HG02588 (cell line): ENCODE measurements around the gene TMEM79.

Source experiments
- ATAC-seq: cut with Tn5 transposase; IDR thresholded peaks from one replicate; pipeline ENCODE4 v1.9.1; 2021; ENCODE audit warnings: mild to moderate bottlenecking, moderate library complexity; ENCODE audit not compliant: unreplicated experiment

Gene TMEM79, protein sequence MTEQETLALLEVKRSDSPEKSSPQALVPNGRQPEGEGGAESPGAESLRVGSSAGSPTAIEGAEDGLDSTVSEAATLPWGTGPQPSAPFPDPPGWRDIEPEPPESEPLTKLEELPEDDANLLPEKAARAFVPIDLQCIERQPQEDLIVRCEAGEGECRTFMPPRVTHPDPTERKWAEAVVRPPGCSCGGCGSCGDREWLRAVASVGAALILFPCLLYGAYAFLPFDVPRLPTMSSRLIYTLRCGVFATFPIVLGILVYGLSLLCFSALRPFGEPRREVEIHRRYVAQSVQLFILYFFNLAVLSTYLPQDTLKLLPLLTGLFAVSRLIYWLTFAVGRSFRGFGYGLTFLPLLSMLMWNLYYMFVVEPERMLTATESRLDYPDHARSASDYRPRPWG

DNA sequence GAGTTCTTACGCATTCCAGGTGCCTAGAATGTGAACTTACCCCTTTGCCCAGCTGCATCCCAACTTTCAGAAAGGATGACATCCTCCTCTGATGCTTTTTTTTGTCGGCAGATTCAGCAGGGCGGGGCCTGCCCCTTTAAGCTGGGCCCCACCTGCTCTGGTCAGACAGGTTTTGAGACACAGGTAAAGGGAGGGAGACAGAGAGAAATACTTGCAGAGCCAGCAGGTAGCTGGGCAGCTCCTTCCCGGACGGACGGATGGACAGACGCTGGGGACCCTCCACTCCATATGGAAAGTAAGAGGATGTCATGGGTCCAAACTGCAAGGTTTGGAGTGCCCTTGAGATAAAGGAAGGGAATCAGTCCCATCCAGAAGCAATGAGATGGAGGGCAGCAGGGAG lies at the start of gene TMEM79:
Gene TMEM79 (plus strand): TSS at position 214 of the 400 bp plus-strand sequence. CDS start 902 bp downstream, outside the sequence.
- ATAC-seq: no peak

DNA sequence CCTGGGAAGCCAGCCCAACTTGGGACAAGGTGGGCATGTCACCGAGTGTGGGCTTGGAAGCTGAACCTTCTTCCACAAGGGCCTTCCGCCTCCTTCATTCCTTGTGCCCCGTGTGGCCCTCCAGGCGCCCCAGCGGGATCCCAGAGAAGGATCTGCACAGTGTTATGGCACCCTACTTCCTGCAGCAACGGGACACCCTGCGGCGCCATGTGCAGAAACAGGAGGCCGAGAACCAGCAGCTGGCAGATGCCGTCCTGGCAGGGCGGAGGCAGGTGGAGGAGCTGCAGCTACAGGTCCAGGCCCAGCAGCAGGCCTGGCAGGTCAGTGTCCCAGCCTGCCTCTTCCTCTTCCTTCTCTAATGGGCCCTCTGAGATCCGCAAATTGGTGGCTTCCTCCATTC lies 48.0 kb upstream of the TMEM79 start:
- no peak for ATAC-seq

DNA sequence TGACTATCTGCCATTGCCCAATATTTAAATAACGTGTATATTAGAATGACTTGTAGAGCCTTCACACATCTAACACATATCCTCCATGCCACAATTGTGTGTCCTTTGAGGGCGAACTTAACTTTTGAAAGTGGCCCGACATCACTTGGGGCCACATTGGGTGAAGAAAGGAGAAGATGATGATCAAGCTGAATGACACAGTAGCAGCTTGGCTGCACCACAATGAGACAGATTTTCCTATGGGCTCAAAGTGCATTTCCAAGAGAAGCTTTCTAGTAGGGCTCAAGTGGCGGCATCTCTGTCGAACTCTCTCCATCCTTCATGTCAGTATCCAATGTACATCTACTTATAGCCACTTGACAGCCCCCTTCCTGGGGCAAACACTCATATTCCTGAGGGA lies 45.9 kb upstream of the TMEM79 start:
- ATAC-seq: no peak

DNA sequence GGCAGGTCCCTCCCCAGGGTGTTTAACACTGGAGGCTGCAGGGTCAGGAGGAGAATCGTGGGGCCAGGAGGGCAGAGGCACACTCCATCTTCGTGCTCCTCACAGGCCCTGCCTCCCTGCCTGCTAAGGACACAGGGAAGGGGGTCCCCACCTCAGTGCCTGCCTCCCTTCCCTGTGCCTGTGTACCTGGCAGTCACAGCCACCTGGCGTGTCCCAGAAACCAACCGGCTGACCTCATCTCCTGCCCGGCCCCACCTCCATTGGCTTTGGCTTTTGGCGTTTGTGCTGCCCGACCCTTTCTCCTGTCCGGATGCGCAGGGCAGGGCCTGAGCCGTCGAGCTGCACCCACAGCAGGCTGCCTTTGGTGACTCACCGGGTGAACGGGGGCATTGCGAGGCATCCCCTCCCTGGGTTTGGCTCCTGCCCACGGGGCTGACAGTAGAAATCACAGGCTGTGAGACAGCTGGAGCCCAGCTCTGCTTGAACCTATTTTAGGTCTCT lies 42.8 kb upstream of the TMEM79 start:
- no peak for ATAC-seq

DNA sequence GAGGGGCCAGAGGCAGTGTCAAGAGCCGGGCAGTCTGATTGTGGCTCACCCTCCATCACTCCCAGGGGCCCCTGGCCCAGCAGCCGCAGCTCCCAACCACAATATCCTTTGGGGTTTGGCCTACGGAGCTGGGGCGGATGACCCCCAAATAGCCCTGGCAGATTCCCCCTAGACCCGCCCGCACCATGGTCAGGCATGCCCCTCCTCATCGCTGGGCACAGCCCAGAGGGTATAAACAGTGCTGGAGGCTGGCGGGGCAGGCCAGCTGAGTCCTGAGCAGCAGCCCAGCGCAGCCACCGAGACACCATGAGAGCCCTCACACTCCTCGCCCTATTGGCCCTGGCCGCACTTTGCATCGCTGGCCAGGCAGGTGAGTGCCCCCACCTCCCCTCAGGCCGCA lies 42.2 kb upstream of the TMEM79 start, which contains the start of gene BGLAP:
Gene BGLAP (plus strand): TSS at position 259 of the 400 bp plus-strand sequence. CDS start 48 bp downstream, at position 307.
- ATAC-seq: no peak

DNA sequence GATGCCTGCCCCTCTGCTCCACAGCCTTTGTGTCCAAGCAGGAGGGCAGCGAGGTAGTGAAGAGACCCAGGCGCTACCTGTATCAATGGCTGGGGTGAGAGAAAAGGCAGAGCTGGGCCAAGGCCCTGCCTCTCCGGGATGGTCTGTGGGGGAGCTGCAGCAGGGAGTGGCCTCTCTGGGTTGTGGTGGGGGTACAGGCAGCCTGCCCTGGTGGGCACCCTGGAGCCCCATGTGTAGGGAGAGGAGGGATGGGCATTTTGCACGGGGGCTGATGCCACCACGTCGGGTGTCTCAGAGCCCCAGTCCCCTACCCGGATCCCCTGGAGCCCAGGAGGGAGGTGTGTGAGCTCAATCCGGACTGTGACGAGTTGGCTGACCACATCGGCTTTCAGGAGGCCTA lies 41.4 kb upstream of the TMEM79 start:
- ATAC-seq: no peak

DNA sequence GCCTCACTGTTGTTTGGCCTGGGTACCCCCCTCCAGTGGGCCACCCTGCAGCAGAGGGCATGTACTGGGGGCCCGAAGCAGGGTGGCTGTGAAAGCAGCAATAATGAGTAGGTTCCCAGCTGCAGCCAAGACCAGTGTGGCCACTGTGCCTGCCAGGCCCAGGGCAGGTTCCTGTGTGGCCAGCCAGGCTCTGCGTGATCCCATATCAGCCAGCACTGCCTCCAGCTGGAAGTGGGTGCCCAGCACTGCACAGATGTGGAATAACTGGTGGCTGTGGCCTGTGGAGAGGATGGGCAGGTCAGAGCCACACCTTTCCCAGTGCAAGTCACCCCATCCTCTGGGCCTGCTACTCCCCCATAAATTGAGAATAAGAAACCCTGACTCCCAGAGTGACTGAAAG lies 40.0 kb upstream of the TMEM79 start:
- no peak for ATAC-seq

DNA sequence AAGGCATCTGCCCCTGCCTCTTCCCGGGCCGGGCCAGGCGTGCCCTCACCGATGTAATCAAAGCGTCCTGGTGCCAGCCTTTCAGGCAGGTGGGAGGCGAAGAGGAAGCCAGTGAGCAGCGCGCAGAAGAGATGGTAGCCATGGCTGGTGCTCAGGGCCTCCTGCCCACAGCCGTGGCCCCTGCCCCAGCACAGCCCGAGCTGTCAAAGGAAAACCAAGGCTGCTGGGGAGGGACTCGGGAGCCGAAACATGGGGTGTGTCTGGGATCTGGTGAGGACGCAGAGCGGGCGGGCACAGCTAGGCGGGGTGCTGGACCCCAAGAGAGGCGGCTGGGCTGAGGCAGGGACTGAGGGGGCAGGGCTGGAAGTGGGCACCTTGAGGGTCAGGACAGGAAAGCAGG lies 39.4 kb upstream of the TMEM79 start:
- ATAC-seq: no peak

DNA sequence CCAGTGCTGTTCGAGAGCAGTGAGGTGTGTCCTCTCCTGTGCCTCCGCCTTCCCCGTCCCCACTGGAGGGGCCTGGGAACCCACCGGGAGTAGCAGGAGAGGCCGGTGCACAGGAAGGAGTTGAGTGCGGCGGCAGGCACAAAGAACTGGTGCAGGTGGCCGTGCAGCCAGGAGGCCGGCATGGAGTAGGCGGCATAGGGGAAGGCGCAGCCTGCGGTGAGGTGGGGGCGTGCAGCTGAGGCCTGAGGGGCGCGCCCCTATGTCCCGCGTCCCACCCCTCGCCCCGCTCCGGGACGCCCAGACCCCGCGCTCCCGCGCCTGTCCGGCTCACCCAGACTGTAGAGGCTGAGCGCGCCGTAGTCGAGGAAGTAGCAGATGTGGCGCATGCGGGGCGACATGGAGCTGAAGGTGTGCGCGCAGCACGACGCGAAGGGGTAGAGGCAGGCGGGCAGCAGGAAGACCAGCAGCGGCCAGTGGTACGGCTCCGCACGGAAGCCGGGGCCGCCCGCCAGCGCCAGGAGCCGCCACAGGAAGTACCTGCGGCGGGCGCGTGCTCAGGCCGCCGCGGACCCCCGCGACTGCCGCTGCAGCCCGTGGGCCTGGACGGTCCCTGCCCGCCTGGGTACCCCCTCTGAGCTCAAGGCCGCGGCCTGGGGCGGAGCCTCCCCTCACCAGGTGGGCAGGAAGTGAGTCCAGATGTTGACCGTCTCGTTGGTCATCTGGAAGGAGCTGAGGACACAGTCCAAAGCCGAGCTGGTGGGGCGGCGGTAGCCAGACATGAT lies 38.5 kb upstream of the TMEM79 start:
- ATAC-seq: no peak

DNA sequence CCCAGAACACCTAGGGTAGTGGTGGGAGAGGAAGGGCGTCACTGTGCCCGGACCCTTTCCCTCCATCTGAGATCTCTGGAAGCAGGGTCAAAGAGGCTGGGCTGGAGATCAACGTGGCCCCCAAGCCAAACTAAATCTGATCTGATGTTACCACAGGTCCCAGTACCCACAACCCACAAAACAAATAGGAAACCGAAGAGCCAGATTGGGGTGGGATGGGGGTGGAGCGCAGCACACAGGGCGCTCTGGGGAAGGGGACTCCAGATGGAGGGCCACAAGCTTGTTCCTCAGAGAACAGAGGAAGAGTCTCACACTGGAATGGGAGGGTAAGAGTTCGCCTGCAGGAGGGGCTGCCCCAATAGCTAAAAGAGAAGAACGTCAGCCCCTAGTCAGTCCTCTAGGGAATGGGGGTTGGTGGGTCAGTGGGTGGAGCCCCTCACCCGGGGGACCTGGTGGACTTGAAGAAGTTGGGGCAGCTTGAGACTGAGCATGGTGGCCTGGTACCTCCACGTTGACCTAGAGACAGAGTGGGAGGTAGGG lies 37.8 kb upstream of the TMEM79 start:
- ATAC-seq: no peak

DNA sequence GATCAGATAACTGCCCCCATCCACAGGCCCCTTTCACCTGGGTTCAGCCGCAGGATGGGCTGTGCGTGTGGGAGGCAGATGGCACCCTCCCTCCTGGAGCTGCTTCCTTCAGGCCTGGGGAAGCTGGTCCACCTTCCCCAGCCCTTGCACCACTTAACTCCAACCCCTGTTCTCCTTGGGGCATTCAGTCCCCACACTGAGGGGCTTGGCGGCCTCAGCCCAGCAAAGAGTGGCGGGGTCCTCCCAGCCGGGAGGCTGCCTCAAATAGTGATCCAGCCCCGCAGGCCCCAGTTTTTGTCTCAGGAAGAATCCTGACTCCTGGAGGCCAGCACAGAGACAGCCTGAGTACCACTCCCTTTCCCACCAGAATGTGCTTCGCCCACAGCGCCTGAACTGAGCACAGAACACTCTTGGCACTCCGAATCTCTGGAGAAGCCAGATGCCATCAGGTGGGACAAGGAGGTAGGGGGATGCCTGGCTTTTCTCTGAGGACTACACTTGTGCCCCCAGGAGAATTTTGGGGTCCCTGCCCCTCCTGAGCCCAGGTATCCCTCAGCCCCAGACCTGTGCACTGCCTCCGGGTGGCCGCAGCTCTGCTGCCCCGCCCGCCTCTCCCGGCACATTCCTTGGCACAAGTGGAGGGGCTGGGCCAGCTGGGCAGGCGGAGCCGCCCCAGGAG lies 37.2 kb upstream of the TMEM79 start:
- ATAC-seq: no peak

DNA sequence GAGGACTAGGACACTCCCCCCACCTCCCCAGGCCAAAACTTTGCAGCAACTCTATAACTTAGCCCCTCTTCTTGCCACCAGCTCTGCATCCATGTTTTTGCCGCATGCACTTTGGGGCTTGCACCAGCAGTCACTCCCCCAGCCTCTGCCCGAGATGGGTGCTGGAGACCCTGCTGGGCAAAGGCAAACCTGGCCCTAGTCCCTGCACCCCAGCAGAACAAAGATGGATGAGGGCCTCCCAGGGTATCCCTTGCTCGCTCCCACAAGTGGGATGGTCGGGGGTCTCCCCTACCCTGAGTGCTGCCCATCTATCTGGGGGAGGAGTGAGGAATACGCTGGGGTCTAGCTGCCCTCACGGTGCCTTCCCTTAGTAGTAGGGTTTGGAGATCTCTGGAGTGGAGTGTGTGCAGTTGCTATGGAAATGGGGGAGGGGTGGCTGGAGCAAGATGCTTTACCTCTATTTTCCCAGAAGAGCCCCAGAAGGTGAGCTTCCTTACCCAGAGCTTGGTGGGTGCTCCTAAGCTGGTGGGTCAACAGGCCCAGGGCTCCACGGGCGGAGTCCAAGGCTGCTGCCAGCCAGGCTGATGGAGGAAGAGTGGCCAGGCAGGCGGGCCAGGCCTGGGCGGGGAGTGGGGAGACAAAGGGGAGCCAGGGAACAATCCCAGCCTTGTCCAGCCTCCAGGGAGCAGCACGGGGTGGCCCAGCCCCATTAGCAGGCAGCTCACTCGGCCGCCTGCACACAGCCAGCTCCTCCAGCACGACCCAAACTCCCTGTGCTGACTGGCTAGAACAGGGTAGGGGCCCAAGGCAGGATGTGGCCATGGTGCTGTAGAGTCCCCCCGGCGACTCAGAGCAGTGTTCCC lies 36.4 kb upstream of the TMEM79 start, which contains the start of gene PAQR6:
Gene PAQR6 (minus strand): TSS at position 597 of the 863 bp plus-strand sequence. CDS start 1,325 bp downstream, outside the sequence.
- no peak for ATAC-seq

DNA sequence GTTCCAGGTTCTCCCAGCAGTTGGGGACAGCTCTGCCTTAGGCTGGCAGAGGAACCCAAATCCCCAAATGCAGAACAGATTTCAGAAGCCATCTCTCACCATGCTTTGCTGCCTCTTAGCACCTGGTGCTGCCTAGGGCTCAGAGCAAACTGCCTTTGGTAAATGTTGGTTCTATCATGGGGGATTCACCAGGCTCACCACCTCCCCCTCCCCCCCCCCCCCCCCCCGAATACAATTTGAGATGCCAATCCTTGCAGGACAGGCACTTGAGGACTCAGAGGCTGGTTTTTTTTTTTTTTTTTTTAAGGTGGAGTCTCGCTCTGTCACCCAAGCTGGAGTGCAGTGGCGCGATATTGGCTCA lies 35.8 kb upstream of the TMEM79 start:
- no peak for ATAC-seq

DNA sequence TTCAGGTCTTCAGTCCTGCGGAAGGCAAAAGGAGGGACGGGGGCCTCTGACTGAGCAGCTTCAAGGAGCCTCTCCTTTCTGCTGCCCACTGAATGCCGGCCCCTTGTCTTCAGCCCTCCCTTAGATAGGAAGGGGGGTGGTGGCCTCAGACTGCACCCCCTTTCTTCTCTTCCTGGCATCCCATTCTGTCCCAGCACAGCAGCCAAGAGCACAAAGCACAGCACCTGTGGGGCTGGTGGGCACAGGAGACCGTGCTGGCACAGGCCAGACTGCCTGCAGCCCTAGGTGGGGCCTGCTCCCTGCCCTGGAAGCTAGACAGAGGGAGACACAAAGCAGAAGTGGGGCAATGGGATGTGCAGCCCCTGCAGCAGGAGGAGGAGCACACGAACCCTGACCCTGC lies 34.5 kb upstream of the TMEM79 start:
- no peak for ATAC-seq

DNA sequence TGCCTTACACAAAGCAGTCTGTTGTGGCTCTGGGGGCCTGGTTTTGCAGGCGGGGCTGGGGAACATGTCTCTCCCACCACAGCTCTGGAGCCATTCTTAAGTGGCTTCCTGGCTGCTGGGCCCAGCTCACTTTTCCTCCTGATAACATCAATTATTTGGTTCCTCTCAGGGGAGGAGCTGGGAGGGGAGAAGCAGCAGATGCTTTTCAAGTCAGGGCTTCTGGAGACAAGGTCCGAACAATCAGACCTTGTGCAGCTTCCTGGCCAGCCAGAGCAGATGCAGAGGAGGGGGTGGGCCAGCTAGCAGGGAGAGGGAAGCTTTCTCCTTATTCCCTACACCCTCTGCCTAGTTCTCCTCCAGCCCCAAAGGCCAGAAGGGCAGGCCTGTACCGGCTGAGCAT lies 32.6 kb upstream of the TMEM79 start:
- no peak for ATAC-seq

DNA sequence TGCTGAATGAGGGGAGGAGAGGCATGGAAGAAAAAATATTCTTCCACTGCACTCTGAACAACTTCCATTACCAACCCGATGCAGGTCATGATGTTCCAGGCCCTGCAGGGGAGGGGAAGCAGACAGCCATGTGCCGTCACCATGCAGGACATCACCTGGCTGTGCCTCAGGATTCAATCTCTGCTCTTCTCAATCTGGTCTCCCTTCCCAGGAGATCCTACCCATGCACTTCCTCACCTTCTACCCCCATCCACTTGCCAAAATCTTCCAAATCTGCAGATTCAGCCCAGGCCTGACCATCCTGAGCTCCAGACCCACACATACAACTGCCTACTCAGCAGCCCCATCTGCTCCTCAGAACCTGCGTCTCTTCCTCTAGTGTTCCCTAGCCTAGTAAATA lies 30.5 kb upstream of the TMEM79 start:
- ATAC-seq: no peak

DNA sequence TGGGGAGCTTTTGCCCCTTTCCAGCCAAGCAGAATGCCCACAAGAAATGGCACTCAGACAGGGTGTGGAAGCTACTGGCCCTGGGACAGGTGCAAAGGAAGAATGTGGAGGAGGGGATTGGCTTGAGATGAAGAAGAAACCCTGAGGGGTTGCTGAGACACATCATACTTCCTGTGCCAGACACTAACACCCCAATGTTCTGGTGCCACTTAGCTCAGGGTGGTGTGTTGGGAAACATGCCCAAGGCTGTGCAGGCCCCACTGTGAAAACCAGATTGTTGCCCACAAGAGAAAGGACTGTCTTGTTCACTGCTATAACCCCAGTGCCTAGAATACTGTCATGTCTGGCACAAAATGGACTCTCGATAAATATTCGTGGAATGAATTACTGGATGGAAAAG lies 26.4 kb upstream of the TMEM79 start:
- ATAC-seq: no peak

DNA sequence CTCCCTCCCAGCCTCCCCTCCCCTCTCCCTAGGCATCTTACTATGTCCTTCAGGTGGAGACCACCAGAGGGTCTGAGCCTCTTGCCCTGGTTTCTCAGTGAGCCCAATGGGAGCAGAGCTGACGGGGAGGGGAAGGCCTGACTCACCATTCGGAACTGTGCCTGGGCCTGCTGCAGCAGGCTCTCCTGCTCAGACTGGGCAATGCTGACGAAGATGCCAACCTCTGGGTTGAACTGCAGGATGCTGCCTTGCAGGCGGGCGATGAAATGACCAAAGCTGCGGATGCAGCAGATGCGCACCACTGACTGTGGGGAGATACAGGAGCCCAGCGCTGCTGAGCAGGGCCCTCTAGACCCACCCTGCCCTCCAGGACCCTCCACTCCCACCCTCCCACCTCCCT lies 25.3 kb upstream of the TMEM79 start:
- no peak for ATAC-seq

DNA sequence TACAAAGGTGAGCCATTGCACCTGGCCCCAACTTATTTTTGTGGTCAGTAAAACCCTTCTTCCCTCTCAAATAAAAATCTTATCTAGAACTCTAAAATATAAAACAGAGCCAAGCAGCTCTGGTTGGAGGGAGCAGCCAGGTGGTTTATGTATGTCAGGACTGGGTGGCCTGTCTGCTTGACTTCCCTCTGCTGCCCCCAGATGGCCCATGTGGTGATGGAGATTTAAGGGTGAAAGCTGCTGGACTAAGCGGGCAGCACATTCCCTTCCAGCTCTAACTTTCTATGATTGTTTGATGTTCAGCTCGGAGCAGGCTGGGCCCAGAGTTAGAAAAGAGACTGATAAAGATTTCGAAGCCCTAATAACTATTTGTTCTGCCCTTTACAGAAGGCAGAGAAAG lies 24.3 kb upstream of the TMEM79 start:
- no peak for ATAC-seq

DNA sequence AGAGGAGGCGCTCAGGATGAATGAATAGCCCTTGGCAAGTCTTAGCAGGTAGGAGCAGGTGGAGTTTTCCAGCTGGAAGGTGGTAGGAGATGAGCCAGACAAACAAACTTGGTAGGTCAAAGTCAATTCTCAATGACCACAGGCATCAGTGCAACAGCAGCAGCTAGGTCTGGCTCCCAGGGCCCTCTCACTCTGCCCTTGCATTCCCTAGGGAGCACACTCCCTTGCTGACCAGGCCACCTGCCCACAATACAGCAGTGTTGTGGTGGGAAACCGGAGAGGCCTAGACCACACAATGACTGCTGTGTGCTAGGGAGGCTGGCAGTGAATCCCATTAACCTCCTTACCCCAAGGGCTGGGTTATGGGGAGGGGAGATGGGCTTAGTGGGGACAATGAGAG lies 23.2 kb upstream of the TMEM79 start:
- no peak for ATAC-seq
